ENCODE results near the gene SYNE2. TPM values are rescaled to one million over a fixed set of nuclear protein-coding genes. Genes with fewer than 3 reads are reported as not detected.

The SYNE2 gene
- polyA plus RNA-seq, 1 donor from 2014 or later: 82.3 TPM

DNA sequence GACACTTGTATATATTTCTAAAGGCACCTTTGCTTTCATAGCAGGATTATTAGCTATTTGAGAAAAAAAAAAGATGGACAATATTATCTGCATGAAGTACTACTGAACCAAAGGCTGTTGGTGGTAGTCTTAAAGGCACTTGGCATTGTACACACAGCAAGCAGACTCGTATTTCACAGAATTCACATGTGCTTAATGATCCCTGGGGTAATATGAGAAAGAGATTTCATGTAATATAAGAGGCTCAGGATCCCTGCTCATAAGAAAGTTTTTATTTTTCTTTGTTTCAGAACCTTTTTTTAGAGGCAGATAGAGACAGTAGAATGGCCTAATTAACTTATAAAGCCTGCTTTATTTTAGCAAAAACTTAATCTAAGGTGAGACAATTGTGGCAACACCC, 59.5 kb downstream of the SYNE2 start:
- H3K4me2 ChIP-seq (ENCODE audit: low read length): no peak overlapping the region
- no peak overlapping the region for H3K9ac ChIP-seq (ENCODE audit: low read length)
- H3K36me3 ChIP-seq (ENCODE audit: insufficient read depth, low read length): no peaks in the 10 kb centered on the region
- H3F3A ChIP-seq (ENCODE audit: insufficient read depth, low read length, poor library complexity, severe bottlenecking): no peaks in the 10 kb centered on the region
- no peak overlapping the region for H3K27ac ChIP-seq (ENCODE audit: low read length)
- H3K9me2 ChIP-seq (ENCODE audit: insufficient read depth, low read length): no peaks in the 10 kb centered on the region
- H3K4me3 ChIP-seq (ENCODE audit: low read length): no peak overlapping the region
- no peaks in the 10 kb centered on the region for H4K20me1 ChIP-seq (ENCODE audit: insufficient read depth)
- H3K27me3 ChIP-seq (ENCODE audit: insufficient read depth, low read depth, low read length): no peaks in the 10 kb centered on the region
- H3K79me2 ChIP-seq (replicated peaks; ENCODE audit: insufficient read depth, low read length): peaks cover 37% of the 10 kb centered on the region
- TF ChIP-seq REST (IDR thresholded peaks at IDR 0.05; ENCODE audit: borderline replicate concordance) (no peak), TAF1 (IDR thresholded peaks at IDR 0.05; ENCODE audit: low read depth) (no peak), RAD21 (conservative IDR thresholded peaks at IDR 0.05) (no peak), SMC3 (conservative IDR thresholded peaks at IDR 0.05; ENCODE audit: poor library complexity) (no peak), MXI1 (conservative IDR thresholded peaks at IDR 0.05; ENCODE audit: poor library complexity, severe bottlenecking) (no peak)
- no peaks in the 10 kb centered on the region for H3K9me3 ChIP-seq (ENCODE audit: low read length)
- H2AFZ ChIP-seq (ENCODE audit: low read depth, low read length): no peak overlapping the region

GRCh38 chr14:63918411-63918810, 65.6 kb downstream of the SYNE2 start:
- TF ChIP-seq MXI1 (conservative IDR thresholded peaks at IDR 0.05; ENCODE audit: poor library complexity, severe bottlenecking) (no peak), TAF1 (IDR thresholded peaks at IDR 0.05; ENCODE audit: low read depth) (no peak)
- Histone ChIP-seq H3K4me2 (ENCODE audit: low read length) (no peak overlapping the region), H4K20me1 (ENCODE audit: insufficient read depth) (no peaks in the 10 kb centered on the region), H3K4me3 (ENCODE audit: low read length) (no peak overlapping the region), H3K27ac (ENCODE audit: low read length) (no peak overlapping the region), H2AFZ (ENCODE audit: low read depth, low read length) (no peak overlapping the region), H3K27me3 (ENCODE audit: insufficient read depth, low read depth, low read length) (no peaks in the 10 kb centered on the region), H3K9me2 (ENCODE audit: insufficient read depth, low read length) (no peaks in the 10 kb centered on the region), H3K36me3 (ENCODE audit: insufficient read depth, low read length) (no peaks in the 10 kb centered on the region), H3K9ac (ENCODE audit: low read length) (no peak overlapping the region), H3F3A (ENCODE audit: insufficient read depth, low read length, poor library complexity, severe bottlenecking) (no peaks in the 10 kb centered on the region), H3K79me2 (replicated peaks; ENCODE audit: insufficient read depth, low read length) (peaks cover 51% of the 10 kb centered on the region), H3K9me3 (ENCODE audit: low read length) (no peaks in the 10 kb centered on the region)

GRCh38 chr14:63922696-63923421, 70.1 kb downstream of the SYNE2 start:
- no peak overlapping the region for H3K9ac ChIP-seq (ENCODE audit: low read length)
- TF ChIP-seq RAD21 (conservative IDR thresholded peaks at IDR 0.05) (no peak), EZH2 (IDR thresholded peaks at IDR 0.05; ENCODE audit: borderline replicate concordance, insufficient read depth, low read length, poor library complexity, severe bottlenecking) (no peak), POLR2AphosphoS5 (IDR thresholded peaks at IDR 0.05) (no peak), MXI1 (conservative IDR thresholded peaks at IDR 0.05; ENCODE audit: poor library complexity, severe bottlenecking) (no peak), REST (IDR thresholded peaks at IDR 0.05; ENCODE audit: borderline replicate concordance) (no peak), TAF1 (IDR thresholded peaks at IDR 0.05; ENCODE audit: low read depth) (no peak), EP300 (conservative IDR thresholded peaks at IDR 0.05; ENCODE audit: poor library complexity, severe bottlenecking) (no peak), SMC3 (conservative IDR thresholded peaks at IDR 0.05; ENCODE audit: poor library complexity) (no peak)
- TF ChIP-seq, protein P1, sequence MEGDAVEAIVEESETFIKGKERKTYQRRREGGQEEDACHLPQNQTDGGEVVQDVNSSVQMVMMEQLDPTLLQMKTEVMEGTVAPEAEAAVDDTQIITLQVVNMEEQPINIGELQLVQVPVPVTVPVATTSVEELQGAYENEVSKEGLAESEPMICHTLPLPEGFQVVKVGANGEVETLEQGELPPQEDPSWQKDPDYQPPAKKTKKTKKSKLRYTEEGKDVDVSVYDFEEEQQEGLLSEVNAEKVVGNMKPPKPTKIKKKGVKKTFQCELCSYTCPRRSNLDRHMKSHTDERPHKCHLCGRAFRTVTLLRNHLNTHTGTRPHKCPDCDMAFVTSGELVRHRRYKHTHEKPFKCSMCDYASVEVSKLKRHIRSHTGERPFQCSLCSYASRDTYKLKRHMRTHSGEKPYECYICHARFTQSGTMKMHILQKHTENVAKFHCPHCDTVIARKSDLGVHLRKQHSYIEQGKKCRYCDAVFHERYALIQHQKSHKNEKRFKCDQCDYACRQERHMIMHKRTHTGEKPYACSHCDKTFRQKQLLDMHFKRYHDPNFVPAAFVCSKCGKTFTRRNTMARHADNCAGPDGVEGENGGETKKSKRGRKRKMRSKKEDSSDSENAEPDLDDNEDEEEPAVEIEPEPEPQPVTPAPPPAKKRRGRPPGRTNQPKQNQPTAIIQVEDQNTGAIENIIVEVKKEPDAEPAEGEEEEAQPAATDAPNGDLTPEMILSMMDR (IDR thresholded peaks at IDR 0.05; ENCODE audit: poor library complexity, severe bottlenecking): no peak
- no peaks in the 10 kb centered on the region for H3K9me2 ChIP-seq (ENCODE audit: insufficient read depth, low read length)
- no peak overlapping the region for H3K27ac ChIP-seq (ENCODE audit: low read length)
- no peaks in the 10 kb centered on the region for H3K36me3 ChIP-seq (ENCODE audit: insufficient read depth, low read length)
- H3F3A ChIP-seq (ENCODE audit: insufficient read depth, low read length, poor library complexity, severe bottlenecking): no peaks in the 10 kb centered on the region
- H4K20me1 ChIP-seq (ENCODE audit: insufficient read depth): no peaks in the 10 kb centered on the region
- H3K4me2 ChIP-seq (ENCODE audit: low read length): no peak overlapping the region
- H2AFZ ChIP-seq (ENCODE audit: low read depth, low read length): no peak overlapping the region
- H3K4me3 ChIP-seq (ENCODE audit: low read length): no peak overlapping the region
- H3K79me2 ChIP-seq (replicated peaks; ENCODE audit: insufficient read depth, low read length): peaks cover 44% of the 10 kb centered on the region
- no peaks in the 10 kb centered on the region for H3K27me3 ChIP-seq (ENCODE audit: insufficient read depth, low read depth, low read length)
- H3K9me3 ChIP-seq (ENCODE audit: low read length): no peaks in the 10 kb centered on the region

All from neural cell (in vitro differentiated cells).